Stimulated activated CD4-positive, alpha-beta T cell treated with anti-CD3 and anti-CD28 coated beads, Interleukin-4, amount 100 ng/mL, for 4 hours (primary cell): Measurements from ENCODE around the gene TMEM248.
"Not testable (repeated sequence)": the region's sequence is repeated elsewhere in the genome, so short reads cannot be mapped to it uniquely, and the experiment has no call there.

Experiments used
- DNase-seq, 2 experiments: peaks; one replicate each; pipeline ENCODE4 v3.0.0-alpha.2; 2020

Gene TMEM248, protein sequence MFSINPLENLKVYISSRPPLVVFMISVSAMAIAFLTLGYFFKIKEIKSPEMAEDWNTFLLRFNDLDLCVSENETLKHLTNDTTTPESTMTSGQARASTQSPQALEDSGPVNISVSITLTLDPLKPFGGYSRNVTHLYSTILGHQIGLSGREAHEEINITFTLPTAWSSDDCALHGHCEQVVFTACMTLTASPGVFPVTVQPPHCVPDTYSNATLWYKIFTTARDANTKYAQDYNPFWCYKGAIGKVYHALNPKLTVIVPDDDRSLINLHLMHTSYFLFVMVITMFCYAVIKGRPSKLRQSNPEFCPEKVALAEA

DNA sequence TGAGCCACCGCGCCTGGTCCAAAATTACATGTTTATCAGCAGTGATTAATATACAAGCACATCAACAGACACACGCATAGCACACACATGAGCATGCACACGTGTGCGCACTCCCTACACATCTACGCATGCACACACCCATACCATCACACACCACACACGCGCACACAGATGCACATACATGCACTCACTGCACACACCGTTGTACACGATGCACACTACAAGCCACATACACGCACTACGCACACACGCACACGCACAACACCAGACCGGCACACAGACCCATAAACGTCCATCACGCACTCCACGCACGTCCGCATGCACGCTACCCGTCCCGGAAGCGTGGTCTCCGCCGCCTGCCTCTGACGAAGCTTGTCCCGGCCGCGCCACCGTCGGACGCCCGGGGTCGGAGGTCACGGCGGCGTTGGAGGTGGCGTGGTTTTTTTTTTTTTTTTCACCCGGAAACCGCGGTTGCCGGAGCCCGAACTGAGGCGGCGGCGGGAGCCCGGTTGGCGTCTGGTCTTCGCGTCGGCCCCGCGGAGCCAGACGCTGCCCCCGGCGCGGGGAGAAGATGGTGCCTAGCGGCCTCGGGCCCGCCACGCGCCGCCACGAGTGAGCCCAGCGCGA, at the start of gene TMEM248:
TSS of gene TMEM248 (plus strand) at position 457 of the 627 bp plus-strand sequence. CDS start 20,641 bp downstream, outside the sequence.
- DNase-seq = peak; percentile 89 to 90

- no peak for DNase-seq
Measured at GRCh38 chr7:66873476-66873875, 47.5 kb upstream of the TMEM248 start.

DNA sequence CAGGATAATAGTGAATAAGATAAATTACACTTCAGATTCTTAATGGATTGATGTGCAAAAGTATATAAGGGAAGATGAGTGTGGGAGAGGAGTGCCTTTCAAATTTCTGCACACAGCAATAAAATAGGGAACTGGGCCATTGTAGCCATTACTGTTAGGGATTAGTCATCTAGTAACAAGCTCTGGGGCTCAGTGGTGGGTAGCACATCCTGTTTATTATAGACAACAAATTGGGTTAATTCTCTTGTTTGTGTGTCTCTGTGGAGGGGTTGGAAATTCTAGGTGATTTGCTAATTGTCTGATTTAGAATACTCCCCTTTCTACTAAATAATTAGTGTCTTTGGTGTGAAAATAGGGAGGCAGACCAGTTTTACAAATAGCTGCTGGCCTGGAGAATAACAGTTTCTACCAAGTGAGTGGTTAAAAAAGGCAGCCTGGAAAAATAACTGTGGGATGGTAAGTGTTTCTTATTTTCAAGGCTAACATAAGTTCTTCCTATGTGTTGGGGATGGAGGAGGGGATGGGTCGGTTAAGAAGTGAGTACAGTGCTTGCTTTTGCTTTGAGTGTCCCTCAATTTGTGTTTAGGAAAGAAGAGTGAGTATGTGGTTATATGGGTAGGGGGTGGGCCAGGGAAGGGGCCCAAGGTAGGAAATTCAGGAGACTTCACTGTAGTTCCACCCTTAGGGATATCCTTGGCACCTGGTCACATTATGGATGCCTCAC, 43.3 kb upstream of the TMEM248 start:
- DNase-seq = no peak

- not testable (repeated sequence) for DNase-seq
Measured at GRCh38 chr7:66878301-66878685, 42.7 kb upstream of the TMEM248 start.

GRCh38 chr7:66880053-66880452, 41.0 kb upstream of the TMEM248 start:
- DNase-seq = no peak

DNA sequence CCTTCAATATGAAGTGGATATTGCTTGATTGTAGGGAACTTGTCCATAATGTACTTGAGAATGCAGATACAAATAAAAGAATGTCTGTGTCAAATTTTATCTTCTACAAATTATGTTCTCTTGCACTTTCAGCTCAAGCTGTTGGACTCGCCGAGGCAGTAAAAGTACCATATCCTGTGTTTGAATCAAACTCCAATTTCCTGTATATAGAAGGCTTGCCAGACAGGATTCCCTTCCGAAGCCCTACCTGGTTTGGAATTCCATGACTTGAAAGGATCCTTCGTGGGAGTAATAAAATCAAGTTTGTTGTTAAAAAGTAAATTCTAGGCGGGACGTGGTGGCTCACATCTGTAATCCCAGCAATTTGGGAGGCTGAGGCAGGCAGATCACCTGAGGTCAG, 40.4 kb upstream of the TMEM248 start:
- DNase-seq = not testable (repeated sequence)

DNA sequence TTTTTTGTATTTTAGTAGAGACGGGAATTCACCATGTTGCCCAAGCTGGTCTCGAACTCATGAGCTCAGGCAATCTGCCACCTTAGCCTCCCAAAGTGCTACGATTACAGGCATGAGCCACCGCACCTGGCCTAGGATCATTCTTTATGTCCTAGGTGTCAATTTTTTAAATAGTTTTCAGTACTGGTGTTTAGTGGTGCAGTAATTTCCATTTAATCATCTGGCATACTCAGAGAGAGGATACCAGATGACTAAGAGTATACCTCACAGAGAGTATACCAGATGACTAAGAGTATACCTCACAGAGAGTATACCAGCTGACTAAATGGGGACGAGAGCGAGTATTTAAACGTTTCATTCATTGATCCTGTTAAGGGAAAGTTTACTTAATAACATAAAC, 37.3 kb upstream of the TMEM248 start:
- DNase-seq = no peak

GRCh38 chr7:66884556-66884955, 36.5 kb upstream of the TMEM248 start:
- DNase-seq = not testable (repeated sequence)

DNA sequence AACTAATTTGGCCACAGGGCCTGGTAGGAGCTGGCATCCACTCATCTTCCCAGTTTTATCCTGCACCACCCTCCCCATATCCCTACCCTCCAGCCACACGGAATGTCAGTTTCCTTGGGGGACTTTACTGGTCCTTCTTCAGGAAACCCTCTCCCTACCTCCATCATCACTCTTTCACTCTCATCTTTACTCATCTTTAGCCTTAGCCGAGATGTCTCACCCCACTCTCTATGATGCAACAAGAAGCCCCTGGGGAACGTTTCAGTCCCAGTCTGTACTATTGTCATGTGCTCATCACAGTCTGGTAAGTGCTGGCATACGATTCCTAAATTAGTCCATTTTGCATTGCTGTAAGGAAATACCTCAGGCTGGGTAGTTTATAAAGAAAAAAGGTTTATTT, 34.9 kb upstream of the TMEM248 start:
- DNase-seq = no peak

- not testable (repeated sequence) for DNase-seq
Measured at GRCh38 chr7:66888223-66888622, 32.8 kb upstream of the TMEM248 start.

GRCh38 chr7:66894463-66895080, 26.5 kb upstream of the TMEM248 start:
- DNase-seq = no peak

GRCh38 chr7:66896441-66896840, 24.6 kb upstream of the TMEM248 start:
- no peak for DNase-seq

DNA sequence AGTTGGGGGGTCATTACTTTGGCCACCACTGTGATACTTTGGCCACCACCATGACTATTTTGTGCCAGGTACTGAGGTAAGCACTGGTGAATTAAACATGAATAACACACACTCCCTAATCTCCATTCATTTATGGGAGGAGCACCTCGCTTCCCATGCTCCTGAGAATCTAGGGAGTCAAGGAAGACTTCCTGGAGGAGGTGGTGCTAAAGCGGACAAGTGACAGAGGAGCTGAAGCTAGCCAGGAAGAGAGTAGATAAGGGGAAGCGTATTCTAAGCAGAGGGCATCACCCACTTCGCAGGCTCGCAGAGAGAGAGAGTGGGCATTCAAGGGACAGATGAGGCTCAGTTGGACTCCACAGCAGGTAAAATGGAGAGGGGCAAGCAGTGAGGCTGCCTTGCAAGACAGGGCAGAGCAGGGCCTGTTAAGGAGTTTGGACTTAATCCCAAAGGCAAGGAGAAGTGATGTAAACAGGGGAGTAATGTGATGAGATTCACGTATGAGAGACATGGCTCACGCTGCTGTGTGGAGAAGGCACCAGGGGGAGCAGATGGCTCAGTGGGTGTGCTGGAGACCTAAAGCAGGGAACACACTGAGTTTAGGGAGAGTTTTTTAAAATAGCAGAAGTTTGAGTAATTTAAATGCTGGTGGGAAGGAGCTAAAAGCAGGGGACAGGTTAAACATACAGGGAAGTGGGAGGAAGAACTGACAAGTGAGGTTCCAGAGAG, 21.3 kb upstream of the TMEM248 start:
- DNase-seq = no peak

DNA sequence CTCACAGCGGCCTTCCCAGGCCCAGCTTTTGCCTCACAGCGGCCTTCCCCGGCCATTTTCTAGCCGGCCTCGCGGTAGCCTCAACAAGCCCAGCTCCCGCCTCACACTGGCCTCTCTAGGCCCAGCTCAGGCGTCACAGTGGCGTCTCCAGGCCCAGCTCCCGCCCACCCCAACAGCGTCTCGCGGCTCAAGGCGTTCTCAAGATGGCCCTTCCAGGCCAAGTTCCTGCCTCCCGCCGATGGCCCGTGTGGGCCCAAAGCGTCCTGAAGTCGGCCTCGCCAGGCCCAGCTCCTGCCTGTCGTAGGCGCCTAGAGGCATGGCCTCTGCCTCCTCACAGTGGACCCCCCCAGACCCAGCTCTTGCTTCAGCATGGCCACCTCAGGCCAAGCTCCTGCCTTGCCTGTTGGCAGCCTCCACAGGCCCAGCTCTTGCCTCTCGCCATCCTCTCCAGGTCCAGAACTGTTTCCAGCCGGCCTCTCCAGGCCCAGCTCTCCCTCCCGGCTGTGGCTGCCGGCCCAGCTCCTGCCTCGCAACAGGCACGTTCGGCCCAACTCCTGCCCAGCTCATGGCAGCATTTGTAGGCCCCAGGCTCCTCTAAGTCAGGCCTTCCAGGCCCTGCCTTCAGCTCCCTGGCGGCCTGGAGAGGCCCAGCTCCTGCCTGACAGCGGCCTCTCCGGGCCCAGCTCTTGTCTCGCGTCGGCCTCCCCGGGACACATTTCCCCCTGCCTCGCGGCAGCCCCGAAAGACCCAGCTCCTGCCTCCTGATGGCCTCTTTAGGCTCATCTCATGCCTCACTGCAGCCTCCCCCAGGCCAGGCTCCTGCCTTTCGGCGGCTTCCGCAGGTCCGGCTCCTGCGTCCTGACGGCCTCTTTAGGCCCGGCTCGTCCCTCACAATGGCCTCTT, 18.8 kb upstream of the TMEM248 start:
- DNase-seq = no peak

- no peak for DNase-seq
Measured at GRCh38 chr7:66902844-66903180, 18.2 kb upstream of the TMEM248 start.

- DNase-seq = no peak
Measured at GRCh38 chr7:66903360-66904062, 17.5 kb upstream of the TMEM248 start.

GRCh38 chr7:66904063-66904593, 16.9 kb upstream of the TMEM248 start:
- DNase-seq = no peak

DNA sequence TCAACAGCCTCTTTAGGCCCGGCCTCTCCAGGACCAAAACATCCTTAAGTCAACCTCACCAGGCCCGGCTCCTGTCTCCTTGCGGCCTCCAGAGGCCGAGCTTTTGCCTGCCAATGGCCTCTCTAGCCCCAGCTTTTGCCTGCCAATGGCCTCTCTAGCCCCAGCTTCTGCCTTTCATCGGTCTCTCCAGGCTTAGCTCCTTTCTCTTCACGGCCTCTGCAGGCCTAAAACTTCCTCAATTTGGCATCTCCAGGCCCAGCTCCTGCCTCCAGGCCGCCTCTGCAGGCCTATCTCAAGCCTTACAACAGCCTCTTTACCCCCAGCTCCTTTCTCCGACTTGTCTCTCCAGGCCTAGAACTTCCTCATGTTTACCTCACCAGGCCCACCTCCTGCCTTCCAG, 15.7 kb upstream of the TMEM248 start:
- no peak for DNase-seq

DNA sequence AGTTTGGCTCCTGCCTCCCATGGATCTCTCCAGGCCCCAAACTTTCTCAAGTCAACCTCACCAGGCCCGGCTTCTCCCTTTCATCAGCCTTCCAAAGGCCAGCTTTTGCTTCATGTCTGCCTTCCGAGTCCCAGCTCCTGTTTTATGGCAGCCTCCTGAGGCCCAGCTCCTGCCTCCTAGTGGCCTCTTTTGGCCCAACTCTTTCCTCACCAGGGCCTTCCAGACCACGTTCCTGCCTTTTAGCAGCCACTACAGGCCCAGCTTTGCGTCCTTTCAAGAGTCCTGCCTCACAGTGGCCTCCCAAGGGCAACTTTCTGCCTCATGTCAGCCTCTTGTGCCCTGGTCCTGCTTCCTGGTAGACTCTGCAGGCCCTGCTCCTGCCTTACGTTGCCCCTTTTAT, 15.3 kb upstream of the TMEM248 start:
- DNase-seq = no peak

- DNase-seq = no peak
Measured at GRCh38 chr7:66907731-66908130, 13.3 kb upstream of the TMEM248 start.

GRCh38 chr7:66908598-66908997, 12.4 kb upstream of the TMEM248 start:
- DNase-seq = not testable (repeated sequence)
